ENCODE measurements around the gene UCHL3.

GRCh38 chr13:75637181-75637750 is 87.7 kb downstream of the UCHL3 start:
- TF ChIP-seq CTCF (optimal IDR thresholded peaks at IDR 0.05 in 1 of 3, IDR thresholded peaks at IDR 0.05 in 1 of 3, conservative IDR thresholded peaks at IDR 0.05 in 1 of 3; ENCODE audit: extremely low read depth in 1 of 3, insufficient read depth in 2 of 3, low read length in 3 of 3) (no peak), EZH2 (IDR thresholded peaks at IDR 0.05; ENCODE audit: low read length) (no peak)

All from keratinocyte (primary cell).